ENCODE results near the gene MZT2B. TPM values are rescaled to one million over a fixed set of nuclear protein-coding genes. Genes with fewer than 3 reads are reported as not detected.

Gene MZT2B
- total and polyA plus RNA-seq, 2 of the 4 experiments (the other 2 are of a cell fraction), result 24.9 to 115 TPM

GRCh38 chr2:130162968-130163367 lies 19.1 kb upstream of the MZT2B start:
- Histone ChIP-seq H2BK15ac (ENCODE audit: low read depth, low read length) (no peak overlapping the region), H3K4me1 (ENCODE audit: control insufficient read depth, insufficient read depth, low read length) (no peaks in the 10 kb centered on the region), H2BK5ac (ENCODE audit: low read depth, low read length, poor library complexity, severe bottlenecking) (no peak overlapping the region), H2BK120ac (ENCODE audit: low read depth, low read length) (no peak overlapping the region), H4K8ac (ENCODE audit: low read depth in 2 of 2, low read length in 2 of 2) (no peak overlapping the region), H3K79me1 (ENCODE audit: low read depth in 1 of 2, low read length in 2 of 2) (peaks cover 0 to 3% of the 10 kb centered on the region in 2 experiments; a peak in 1 of 4 replicates), H3K9ac (ENCODE audit: low read depth, low read length) (no peak overlapping the region), H2AFZ (replicated peaks; ENCODE audit: low read length, poor library complexity) (no peak overlapping the region), H2BK20ac (ENCODE audit: low read depth, low read length) (no peak overlapping the region), H3K4me2 (ENCODE audit: low read depth, low read length) (no peak overlapping the region), H3K56ac (ENCODE audit: extremely low read depth, insufficient read depth, low read length) (no peak overlapping the region), H3K23ac (ENCODE audit: low read depth, low read length) (no peak overlapping the region), H3K9me3 (ENCODE audit: control insufficient read depth, insufficient read depth, low read length) (no peaks in the 10 kb centered on the region), H3K14ac (replicated peaks; ENCODE audit: low read depth, low read length) (no peak overlapping the region), H3K27me3 (ENCODE audit: control insufficient read depth, insufficient read depth, low read length) (no peaks in the 10 kb centered on the region), H2AK5ac (ENCODE audit: low read depth, low read length) (no peak overlapping the region), H3K18ac (ENCODE audit: low read depth, low read length) (no peak overlapping the region), H4K20me1 (ENCODE audit: insufficient read depth, low read length) (no peaks in the 10 kb centered on the region), H2AK9ac (replicated peaks; ENCODE audit: low read depth, low read length, poor library complexity) (no peak overlapping the region), H3K27ac (ENCODE audit: insufficient read depth, low read length) (no peak overlapping the region), H3K36me3 (ENCODE audit: control insufficient read depth, insufficient read depth, low read length) (peaks cover 40% of the 10 kb centered on the region), H4K91ac (ENCODE audit: insufficient read depth, low read depth, low read length) (no peak overlapping the region), H3K4ac (ENCODE audit: low read depth, low read length) (no peak overlapping the region), H3K4me3 (ENCODE audit: insufficient read depth, low read depth, low read length) (no peak overlapping the region), H4K5ac (ENCODE audit: low read depth, low read length) (no peak overlapping the region), H3K9me1 (ENCODE audit: insufficient read depth, low read length) (no peaks in the 10 kb centered on the region)
- in situ Hi-C loops (cut with MboI; ENCODE audit: low sequenced_read_pairs), result loop anchor here (25.0 kb wide), 1 partner anchor 1349 kb away; no protein-coding TSS in a partner anchor
- dilution Hi-C loops (cut with HindIII; ENCODE audit: low sequenced_read_pairs, unreplicated experiment), result no loop called here
- WGBS, 2 experiments (ENCODE audit: extremely low coverage in 2 of 2, insufficient read length in 1 of 2), result 98% methylated on average over 6 of the region's 9 CpGs; no CpG with 5 or more reads in 1 of the 2 experiments
- CTCF ChIA-PET, result no interaction called here
- ATAC-seq (ENCODE audit: low read depth), result no peak
- BruUV-seq (replicated peaks), result no TSS peak
- DNase-seq, result no peak
- intact Hi-C loops (cut with micrococcal nuclease), result no loop called here
- TF ChIP-seq USF2 (IDR thresholded peaks at IDR 0.05; ENCODE audit: low read depth, low read length) (no peak), NFE2L2 (IDR thresholded peaks at IDR 0.05; ENCODE audit: low read depth, low read length) (no peak), RCOR1 (IDR thresholded peaks at IDR 0.05; ENCODE audit: insufficient replicate concordance, low read length) (no peak), RFX5 (IDR thresholded peaks at IDR 0.05; ENCODE audit: low read depth, low read length) (no peak), MAZ (IDR thresholded peaks at IDR 0.05; ENCODE audit: borderline replicate concordance, low read depth, low read length) (no peak), MAFK (IDR thresholded peaks at IDR 0.05; ENCODE audit: low read depth, low read length) (no peak), POLR2A (IDR thresholded peaks at IDR 0.05; ENCODE audit: low read depth, low read length) (no peak)
- POLR2A ChIA-PET (ENCODE audit: unreplicated experiment), result no interaction called here

All from IMR-90 (cell line).